Posterior vena cava (tissue), 2 donors: ENCODE data around the gene SLC44A4. TPM values are rescaled to one million over a fixed set of nuclear protein-coding genes. Genes with fewer than 3 reads are reported as not detected.
"Not testable (repeated sequence)": the region's sequence is repeated elsewhere in the genome, so short reads cannot be mapped to it uniquely, and the experiment has no call there.

Source experiments
- DNase-seq: peaks from one replicate; pipeline ENCODE4 v3.0.0-alpha.2; 2020; ENCODE audit warnings: low spot score
- intact Hi-C, 2 donors: fragments of 100-400 bp; cut with DNase I; formaldehyde crosslinking; loops; one replicate each; pipeline versions ENCODE4 v1.14.1 to v1.14.2; 2022 to 2023
- total RNA-seq, 2 donors: library from RNA; stranded (reverse); fragmentation: NEBNext Ultra II Directional; extraction: Animal tissue kit (Norgen Biotek cat#: 25700); gene quantifications; one replicate each; pipeline ENCODE4 v1.2.1, GENCODE V29; 2021
- donor health status: DM: yes; HTN: yes; CAD: no.
- donor health status: DM: yes; HTN: yes; CAD: no.

SLC44A4 gene
- total RNA-seq, 2 donors from 2014 or later: 0.33 to 0.65 TPM

GRCh38 chr6:31838114-31838553 is 40.7 kb downstream of the SLC44A4 start:
- peak; percentile 38 for DNase-seq
- intact Hi-C loops: loop anchor here in 1 of 2 donors (10.0 kb wide), 1 partner anchor 153 kb away; the partner anchor contains the start of gene LY6G5C

- peak; percentile 20 for DNase-seq
- intact Hi-C loops: loop anchor here in 1 of 2 donors (10.0 kb wide), 1 partner anchor 153 kb away; the partner anchor contains the start of gene LY6G5C
These were observed 41.3 kb downstream of the SLC44A4 start for GRCh38 chr6:31837369-31838113.

- intact Hi-C loops: loop anchor here in 1 of 2 donors (10.0 kb wide), 1 partner anchor 152 kb away; the partner anchor contains the start of gene LY6G5C
- peak; percentile 69 for DNase-seq
These were observed 42.1 kb downstream of the SLC44A4 start for GRCh38 chr6:31836474-31837368.

- intact Hi-C loops: loop anchor here in 1 of 2 donors (10.0 kb wide), 1 partner anchor 151 kb away; the partner anchor contains the start of gene LY6G5C
- peak; percentile 74 for DNase-seq
These were observed 42.7 kb downstream of the SLC44A4 start for GRCh38 chr6:31836047-31836473.

GRCh38 chr6:31834367-31835250 is 44.2 kb downstream of the SLC44A4 start:
- intact Hi-C loops: loop anchor here (5.0 to 10.0 kb wide), 3 partner anchors 67 to 152 kb away; partner anchors contain the start of gene LY6G5C (in 2 of the 2)
- DNase-seq: peak; percentile 95

GRCh38 chr6:31831350-31832215 is 47.2 kb downstream of the SLC44A4 start:
- DNase-seq: no peak
- intact Hi-C loops: loop anchor here (5.0 to 10.0 kb wide), 3 partner anchors 64 to 149 kb away; partner anchors contain the start of gene LY6G5C (in 2 of the 2)

- intact Hi-C loops: loop anchor here (5.0 to 10.0 kb wide), 3 partner anchors 64 to 149 kb away; partner anchors contain the start of gene LY6G5C (in 2 of the 2)
- DNase-seq: no peak
These were observed 47.9 kb downstream of the SLC44A4 start for GRCh38 chr6:31830886-31831335.

GRCh38 chr6:31829633-31830283 is 49.0 kb downstream of the SLC44A4 start:
- DNase-seq: peak; percentile 72
- intact Hi-C loops: loop anchor here (5.0 to 10.0 kb wide), 3 partner anchors 62 to 147 kb away; partner anchors contain the start of gene LY6G5C (in 2 of the 2)

- intact Hi-C loops: no loop called here
- peak; percentile 99 for DNase-seq
These were observed 51.3 kb downstream of the SLC44A4 start, which contains the start of gene HSPA1B for GRCh38 chr6:31827286-31828079. Gene HSPA1B, plus strand, starts transcription at chr6:31827738. Its CDS starts 213 bp downstream, at chr6:31827951.

- DNase-seq: peak; percentile 96
- intact Hi-C loops: no loop called here
These were observed 52.0 kb downstream of the SLC44A4 start for GRCh38 chr6:31826793-31827285.

GRCh38 chr6:31825553-31825952 is 53.2 kb downstream of the SLC44A4 start:
- DNase-seq: no peak
- intact Hi-C loops: no loop called here

GRCh38 chr6:31823592-31824196 is 55.1 kb downstream of the SLC44A4 start:
- DNase-seq, intact Hi-C loops: not testable (repeated sequence)

GRCh38 chr6:31822036-31822821 is 56.6 kb downstream of the SLC44A4 start:
- peak; percentile 95 for DNase-seq
- intact Hi-C loops: no loop called here

GRCh38 chr6:31821301-31822035 is 57.3 kb downstream of the SLC44A4 start:
- DNase-seq: peak; percentile 90
- intact Hi-C loops: no loop called here
